Measurements from ENCODE around the gene TXLNG.
"Not testable (repeated sequence)": the region's sequence is repeated elsewhere in the genome, so short reads cannot be mapped to it uniquely, and the experiment has no call there.

The TXLNG gene

GRCh38 chrX:16848541-16848940 is 62.3 kb downstream of the TXLNG start:
- peak; percentile 69 for DNase-seq (ENCODE audit: low read depth)
- H3K4me3 ChIP-seq (ENCODE audit: low read length), result no peak overlapping the region
- no peak for TF ChIP-seq CTCF (conservative IDR thresholded peaks at IDR 0.05; ENCODE audit: low read length)

GRCh38 chrX:16851421-16851820 is 65.2 kb downstream of the TXLNG start:
- no peak overlapping the region for H3K4me3 ChIP-seq (ENCODE audit: low read length)
- no peak for DNase-seq (ENCODE audit: low read depth)
- no peak for TF ChIP-seq CTCF (conservative IDR thresholded peaks at IDR 0.05; ENCODE audit: low read length)

- no peak for DNase-seq (ENCODE audit: low read depth)
- H3K4me3 ChIP-seq (ENCODE audit: low read length), result no peak overlapping the region
- no peak for TF ChIP-seq CTCF (conservative IDR thresholded peaks at IDR 0.05; ENCODE audit: low read length)
Measured at GRCh38 chrX:16851827-16852226, 65.6 kb downstream of the TXLNG start.

GRCh38 chrX:16852617-16853179 is 66.4 kb downstream of the TXLNG start:
- no peak overlapping the region for H3K4me3 ChIP-seq (ENCODE audit: low read length)
- DNase-seq (ENCODE audit: low read depth), result no peak
- no peak for TF ChIP-seq CTCF (conservative IDR thresholded peaks at IDR 0.05; ENCODE audit: low read length)

- TF ChIP-seq CTCF (conservative IDR thresholded peaks at IDR 0.05; ENCODE audit: low read length), result no peak
- no peak overlapping the region for H3K4me3 ChIP-seq (ENCODE audit: low read length)
- DNase-seq (ENCODE audit: low read depth), result no peak
Measured at GRCh38 chrX:16853537-16853936, 67.3 kb downstream of the TXLNG start.

GRCh38 chrX:16855363-16856075 is 69.3 kb downstream of the TXLNG start:
- DNase-seq (ENCODE audit: low read depth), result no peak
- H3K4me3 ChIP-seq (ENCODE audit: low read length), result no peak overlapping the region
- no peak for TF ChIP-seq CTCF (conservative IDR thresholded peaks at IDR 0.05; ENCODE audit: low read length)

- peak; percentile 32 for DNase-seq (ENCODE audit: low read depth)
Measured at GRCh38 chrX:16856076-16856404, 69.8 kb downstream of the TXLNG start.

More at GRCh38 chrX:16856076-16856404, 69.8 kb downstream of the TXLNG start:
- not testable (repeated sequence) for H3K4me3 ChIP-seq (ENCODE audit: low read length)
